ENCODE data around the gene PRTFDC1.

GRCh38 chr10:24862589-24862988, 89.8 kb downstream of the PRTFDC1 start:
- TF ChIP-seq GATA2 (IDR thresholded peaks at IDR 0.05; ENCODE audit: insufficient read depth, insufficient read length, low read depth, low read length) (no peak), CTCF (IDR thresholded peaks at IDR 0.05; ENCODE audit: extremely low read depth in 1 of 2, insufficient read depth in 1 of 2, low read depth in 1 of 2, low read length in 2 of 2) (no peak), POLR2AphosphoS5 (IDR thresholded peaks at IDR 0.05; ENCODE audit: insufficient read depth, low read depth, low read length) (no peak), JUN (IDR thresholded peaks at IDR 0.05; ENCODE audit: borderline replicate concordance, insufficient read depth, insufficient read length, low read depth) (no peak), POLR2A (IDR thresholded peaks at IDR 0.05; ENCODE audit: low read depth, low read length) (no peak)
- TF ChIP-seq, protein P1, sequence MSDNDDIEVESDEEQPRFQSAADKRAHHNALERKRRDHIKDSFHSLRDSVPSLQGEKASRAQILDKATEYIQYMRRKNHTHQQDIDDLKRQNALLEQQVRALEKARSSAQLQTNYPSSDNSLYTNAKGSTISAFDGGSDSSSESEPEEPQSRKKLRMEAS (IDR thresholded peaks at IDR 0.05; ENCODE audit: insufficient read depth, insufficient read length): no peak

All from endothelial cell of umbilical vein (primary cell).